ENCODE results near the gene EEF1B2.
"Not testable (repeated sequence)": the region's sequence is repeated elsewhere in the genome, so short reads cannot be mapped to it uniquely, and the experiment has no call there.

EEF1B2 gene

DNA sequence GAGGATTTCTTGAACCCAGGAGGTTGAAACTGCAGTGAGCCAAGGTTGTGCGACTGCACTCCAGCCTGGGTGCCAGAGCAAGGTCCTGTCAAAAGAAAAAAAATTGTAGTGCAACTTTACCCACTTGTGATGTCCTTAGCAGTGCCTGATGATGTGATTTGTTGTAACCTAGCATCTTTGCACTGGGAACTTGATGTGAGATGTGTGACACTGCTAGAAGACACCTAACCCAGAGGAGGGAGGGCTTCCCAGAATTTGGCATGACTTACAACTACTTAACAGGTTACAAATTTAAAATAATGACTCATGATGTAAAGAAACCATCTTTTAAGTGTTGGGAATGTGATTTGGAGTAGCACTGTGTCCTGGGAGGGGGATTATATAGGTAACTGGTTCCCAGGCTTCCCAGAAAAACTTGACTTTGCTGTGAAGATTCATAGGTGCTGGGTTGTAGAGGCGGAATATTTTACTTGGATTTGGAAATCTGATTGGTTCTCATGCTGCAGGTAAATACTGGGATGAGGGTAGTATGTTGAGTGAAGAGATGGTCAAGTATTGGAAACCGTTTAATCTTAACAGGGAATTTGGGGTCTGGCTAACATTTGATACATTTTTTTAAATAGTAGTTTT is 3.7 kb downstream of the EEF1B2 start:
- in situ Hi-C loops (cut with MboI; ENCODE audit: low sequenced_read_pairs), result no loop called here

DNA sequence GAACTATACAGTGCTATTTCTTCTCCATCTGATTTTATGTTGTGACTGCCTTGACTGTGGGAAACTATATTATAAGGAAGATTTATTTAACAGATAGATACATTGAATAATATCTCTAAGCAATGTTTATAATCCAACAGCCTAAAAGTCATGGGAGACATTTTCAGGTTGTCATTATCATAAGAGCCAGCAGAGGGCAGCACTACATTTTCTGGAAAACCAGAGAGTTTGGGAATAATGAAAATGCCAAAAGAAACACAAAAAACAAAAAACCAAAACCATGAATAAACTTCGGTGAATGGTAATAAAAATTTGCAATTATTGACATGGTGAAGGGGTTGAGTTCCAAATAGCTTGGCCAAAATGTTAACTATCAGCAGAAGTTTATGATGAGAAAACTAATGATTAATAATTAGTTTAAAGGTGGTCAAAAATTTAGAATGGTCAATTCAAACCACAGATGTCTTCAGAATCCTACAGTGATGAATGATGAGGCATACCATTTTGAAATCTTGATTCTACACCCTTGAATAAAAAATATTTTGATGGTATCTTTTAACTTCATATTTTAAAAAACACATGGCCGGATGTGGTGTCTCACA is 4.7 kb downstream of the EEF1B2 start:
- in situ Hi-C loops (cut with MboI; ENCODE audit: low sequenced_read_pairs), result no loop called here

DNA sequence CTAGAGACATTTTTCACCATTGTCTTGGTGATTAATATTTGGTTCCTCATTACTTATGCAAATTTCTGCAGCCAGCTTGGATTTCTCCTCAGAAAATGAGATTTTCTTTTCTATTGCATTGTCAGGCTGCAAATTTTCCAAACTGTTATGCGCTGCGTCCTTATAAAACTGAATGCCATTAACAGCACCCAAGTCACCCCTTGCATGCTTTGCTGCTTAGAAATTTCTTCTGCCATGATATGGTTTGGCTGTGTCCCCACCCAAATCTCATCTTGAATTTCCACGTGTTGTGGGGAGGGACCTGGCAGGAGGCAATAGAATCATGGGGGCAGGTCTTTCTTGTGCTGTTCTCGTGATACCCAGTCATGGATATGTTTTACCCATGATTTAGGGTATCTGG is 8.5 kb downstream of the EEF1B2 start:
- in situ Hi-C loops (cut with MboI; ENCODE audit: low sequenced_read_pairs), result not testable (repeated sequence)

DNA sequence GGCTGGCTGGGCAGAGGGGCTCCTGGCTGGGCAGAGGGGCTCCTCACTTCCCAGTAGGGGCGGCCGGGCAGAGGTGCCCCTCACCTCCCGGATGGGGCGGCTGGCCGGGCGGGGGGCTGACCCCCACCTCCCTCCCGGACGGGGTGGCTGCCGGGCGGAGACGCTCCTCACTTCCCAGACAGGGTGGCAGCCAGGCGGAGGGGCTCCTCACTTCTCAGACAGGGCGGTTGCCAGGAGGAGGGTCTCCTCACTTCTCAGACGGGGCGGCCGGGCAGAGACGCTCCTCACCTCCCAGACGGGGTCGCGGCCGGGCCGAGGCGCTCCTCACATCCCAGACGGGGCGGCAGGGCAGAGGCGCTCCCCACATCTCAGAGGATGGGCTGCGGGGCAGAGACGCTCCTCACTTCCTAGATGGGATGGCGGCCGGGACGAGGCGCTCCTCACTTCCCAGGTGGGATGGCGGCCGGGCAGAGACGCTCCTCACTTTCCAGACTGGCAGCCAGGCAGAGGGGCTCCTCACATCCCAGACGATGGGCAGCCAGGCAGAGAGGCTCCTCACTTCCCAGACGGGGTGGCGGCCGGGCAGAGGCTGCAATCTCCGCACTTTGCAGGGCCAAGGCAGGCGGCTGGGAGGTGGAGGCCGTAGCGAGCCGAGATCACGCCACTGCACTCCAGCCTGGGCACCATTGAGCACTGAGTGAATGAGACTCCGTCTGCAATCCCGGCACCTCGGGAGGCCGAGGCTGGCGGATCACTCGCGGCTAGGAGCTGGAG is 12.1 kb downstream of the EEF1B2 start:
- in situ Hi-C loops (cut with MboI; ENCODE audit: low sequenced_read_pairs), result not testable (repeated sequence)

DNA sequence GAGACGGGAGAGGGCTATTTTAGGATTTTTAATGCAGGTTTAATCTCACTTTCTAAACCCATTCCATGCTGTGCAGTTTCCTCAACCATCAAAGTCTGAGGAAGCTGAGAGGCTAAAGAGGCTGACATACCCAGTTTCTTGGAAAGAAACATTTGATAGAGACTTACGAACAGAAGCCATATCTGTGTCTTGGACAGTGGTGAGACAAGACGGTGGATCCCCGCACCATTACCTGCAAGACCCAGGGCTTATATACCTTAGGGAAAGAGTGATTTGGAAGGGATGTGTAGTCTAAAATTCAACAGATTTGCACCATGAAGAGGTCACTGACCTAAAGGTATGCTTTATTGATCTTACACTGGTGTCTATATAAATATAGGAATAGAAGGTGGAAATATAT is 13.5 kb downstream of the EEF1B2 start:
- in situ Hi-C loops (cut with MboI; ENCODE audit: low sequenced_read_pairs), result no loop called here

DNA sequence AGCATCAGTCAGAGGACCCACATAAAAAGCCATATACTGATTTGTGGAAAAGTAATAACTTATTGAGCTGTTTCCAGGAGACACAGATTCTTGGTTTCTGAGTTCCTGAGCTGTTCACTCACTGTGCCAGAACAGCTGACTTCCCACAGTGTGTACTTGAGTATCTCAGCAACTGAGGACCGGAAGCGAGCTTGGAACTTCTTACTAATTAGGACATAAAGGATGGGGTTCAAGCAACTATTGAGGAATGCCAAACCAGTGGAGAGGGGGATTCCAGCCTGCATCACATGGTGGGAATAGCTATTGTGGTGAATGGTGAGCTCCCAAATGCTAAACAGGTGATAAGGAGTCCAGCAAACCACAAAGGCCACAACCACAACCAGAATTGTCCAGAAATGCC is 16.4 kb downstream of the EEF1B2 start:
- in situ Hi-C loops (cut with MboI; ENCODE audit: low sequenced_read_pairs), result no loop called here

DNA sequence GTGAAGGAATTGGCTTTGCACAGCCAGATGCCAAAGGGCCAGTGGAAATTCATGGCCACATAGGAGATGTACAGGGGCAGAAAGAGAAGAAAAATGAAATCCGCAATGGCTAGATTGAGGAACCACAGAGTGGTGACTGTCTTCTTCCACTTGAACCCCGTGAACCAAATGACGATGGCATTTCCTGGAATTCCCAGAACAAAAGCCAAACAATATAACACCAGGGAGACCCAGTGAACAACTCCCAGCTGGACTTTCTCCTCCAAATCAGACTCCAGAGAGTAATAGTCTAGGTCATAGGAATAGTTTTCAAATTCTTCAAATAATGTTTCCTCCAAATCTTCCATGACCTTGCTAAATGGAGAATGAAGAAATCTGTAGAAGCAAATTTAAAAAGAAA is 17.2 kb downstream of the EEF1B2 start:
- in situ Hi-C loops (cut with MboI; ENCODE audit: low sequenced_read_pairs), result no loop called here

DNA sequence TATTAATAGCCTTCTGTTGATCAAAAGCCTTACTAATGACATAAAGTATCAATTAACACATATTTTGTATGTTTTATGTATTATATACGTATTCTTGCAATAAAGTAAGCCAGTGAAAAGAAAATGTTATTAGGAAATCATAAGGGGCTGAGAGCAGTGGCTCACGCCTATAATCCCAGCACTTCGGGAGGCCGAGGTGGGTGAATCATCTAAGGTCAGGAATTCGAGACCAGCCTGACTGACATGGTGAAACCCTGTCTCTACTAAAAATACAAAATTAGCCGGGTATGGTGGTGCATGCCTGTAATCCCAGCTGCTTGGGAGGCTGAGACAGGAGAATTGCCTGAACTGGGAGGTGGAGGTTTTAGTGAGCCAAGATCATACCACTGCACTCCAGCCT is 21.8 kb downstream of the EEF1B2 start:
- in situ Hi-C loops (cut with MboI; ENCODE audit: low sequenced_read_pairs), result not testable (repeated sequence)

DNA sequence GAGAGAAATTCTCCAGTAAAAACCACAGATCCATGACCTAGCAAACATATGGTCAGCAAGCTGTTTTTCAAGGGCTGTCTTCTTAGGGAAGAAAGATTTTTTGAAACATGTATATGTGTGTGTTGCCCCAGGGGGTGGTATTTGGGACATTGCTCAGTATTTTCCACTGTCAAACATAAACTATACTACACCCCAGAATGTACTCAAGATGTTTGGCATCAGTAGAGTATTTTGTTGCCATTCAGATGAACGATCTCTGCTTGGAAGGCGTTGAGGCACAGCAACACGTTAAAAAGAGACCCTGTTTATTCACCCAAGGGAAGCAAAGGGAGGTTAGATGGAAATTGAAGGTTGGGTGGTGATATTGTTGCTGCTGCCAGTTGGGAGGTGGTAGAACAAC is 30.0 kb downstream of the EEF1B2 start:
- in situ Hi-C loops (cut with MboI; ENCODE audit: low sequenced_read_pairs), result no loop called here

DNA sequence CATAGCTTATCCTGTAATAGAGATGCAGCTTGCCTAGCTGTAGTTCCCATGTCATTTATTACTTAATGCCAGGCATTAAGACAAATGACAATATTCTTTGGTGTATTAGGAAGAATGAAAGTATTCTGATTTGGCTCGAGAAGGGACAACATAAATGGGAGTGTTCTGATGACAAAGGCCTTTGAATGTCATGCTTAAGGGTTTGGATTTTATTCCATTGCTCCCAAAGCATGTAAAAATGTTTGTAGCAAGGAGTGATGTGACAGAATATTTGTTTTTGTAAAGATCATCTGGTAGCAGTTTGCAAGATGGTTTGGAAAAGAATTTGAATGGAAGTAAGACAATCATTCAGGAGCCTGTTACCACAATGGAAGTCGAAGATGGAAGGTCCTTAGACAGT is 30.4 kb downstream of the EEF1B2 start:
- in situ Hi-C loops (cut with MboI; ENCODE audit: low sequenced_read_pairs), result no loop called here

DNA sequence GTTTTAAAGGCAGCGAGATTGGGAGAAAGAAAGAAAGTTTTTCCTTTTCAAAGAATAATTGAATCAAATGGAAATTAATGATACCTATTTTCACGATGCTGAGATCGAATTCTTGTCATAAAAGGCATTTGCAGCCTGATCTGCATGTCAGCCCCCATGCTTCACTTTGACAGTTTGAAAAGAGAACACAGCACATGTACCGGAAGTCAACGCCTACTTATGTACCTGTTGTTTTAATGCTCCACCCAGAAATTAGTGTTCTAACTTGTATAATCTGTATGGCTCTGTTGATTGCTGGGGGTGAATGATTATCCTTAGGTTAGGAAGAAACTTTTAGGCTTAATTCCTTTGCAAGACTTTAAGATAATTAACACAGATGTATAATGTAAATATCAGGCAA is 31.0 kb downstream of the EEF1B2 start:
- in situ Hi-C loops (cut with MboI; ENCODE audit: low sequenced_read_pairs), result no loop called here

DNA sequence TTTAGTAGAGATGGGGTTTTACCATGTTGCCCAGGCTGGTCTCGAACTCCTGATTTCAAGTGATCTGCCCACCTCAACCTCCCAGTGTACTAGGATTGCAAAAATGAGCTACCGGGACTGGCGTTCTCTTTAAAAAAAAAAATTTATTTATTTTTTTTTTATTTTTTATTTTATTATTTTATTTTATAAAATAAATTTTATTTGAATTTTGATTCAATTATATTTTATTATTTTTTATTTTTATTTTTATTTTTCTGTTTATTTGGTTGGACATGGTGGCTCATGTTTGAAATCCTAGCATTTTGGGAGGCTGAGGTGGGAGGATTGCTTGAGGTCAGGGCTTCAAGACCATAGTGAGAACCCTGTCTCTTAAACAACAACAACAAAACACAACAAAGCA is 32.5 kb downstream of the EEF1B2 start:
- in situ Hi-C loops (cut with MboI; ENCODE audit: low sequenced_read_pairs), result no loop called here

DNA sequence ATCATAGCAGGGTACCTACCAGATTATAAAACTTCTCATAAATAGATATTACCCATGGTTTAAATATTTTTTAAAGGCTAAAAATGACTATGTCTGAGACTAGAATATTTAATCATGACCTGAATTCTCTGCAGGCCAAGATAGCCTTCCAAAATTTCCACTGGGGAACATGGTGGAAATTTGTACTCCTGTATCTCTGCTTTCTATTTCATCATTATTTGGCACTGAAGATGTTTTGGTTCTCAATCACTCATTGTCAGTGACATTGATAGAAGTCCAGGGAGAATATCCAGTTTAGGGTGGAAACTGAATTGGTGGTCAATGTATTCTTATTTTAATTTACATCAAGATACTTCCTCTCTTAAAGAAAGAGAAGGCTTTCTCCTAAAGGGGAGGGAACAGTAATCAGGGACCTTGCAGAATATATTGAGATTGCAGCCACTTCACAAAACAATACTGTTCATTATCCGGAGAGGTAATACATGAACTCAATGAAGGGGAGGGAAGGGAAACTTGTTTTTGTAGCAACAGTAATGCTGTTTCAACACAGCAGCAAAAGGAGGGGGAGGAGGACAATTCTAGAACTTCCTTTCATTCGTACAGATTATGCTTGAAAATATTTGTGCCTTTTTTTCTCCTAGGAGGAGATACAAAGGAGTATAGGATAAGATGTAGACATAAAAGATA is 34.1 kb downstream of the EEF1B2 start:
- in situ Hi-C loops (cut with MboI; ENCODE audit: low sequenced_read_pairs), result no loop called here

DNA sequence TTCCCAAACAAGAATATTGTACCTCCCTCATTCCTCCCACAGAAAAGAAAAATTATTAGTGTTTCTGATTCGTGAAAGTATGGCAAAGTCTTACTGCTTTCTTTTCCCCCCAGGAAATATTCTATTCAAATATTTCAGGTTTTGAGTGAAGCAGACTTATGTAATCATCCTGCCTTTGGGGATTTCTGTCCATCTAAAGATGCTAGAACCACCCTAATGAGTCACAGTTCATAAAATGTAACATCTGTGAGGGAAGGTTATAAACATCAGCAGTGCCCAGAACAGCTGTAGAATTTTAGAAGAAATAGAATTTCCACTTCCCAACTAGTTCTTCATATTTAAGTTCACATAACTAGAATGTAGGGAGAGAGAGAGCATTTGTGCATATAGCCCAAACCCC is 39.0 kb downstream of the EEF1B2 start:
- in situ Hi-C loops (cut with MboI; ENCODE audit: low sequenced_read_pairs), result no loop called here

DNA sequence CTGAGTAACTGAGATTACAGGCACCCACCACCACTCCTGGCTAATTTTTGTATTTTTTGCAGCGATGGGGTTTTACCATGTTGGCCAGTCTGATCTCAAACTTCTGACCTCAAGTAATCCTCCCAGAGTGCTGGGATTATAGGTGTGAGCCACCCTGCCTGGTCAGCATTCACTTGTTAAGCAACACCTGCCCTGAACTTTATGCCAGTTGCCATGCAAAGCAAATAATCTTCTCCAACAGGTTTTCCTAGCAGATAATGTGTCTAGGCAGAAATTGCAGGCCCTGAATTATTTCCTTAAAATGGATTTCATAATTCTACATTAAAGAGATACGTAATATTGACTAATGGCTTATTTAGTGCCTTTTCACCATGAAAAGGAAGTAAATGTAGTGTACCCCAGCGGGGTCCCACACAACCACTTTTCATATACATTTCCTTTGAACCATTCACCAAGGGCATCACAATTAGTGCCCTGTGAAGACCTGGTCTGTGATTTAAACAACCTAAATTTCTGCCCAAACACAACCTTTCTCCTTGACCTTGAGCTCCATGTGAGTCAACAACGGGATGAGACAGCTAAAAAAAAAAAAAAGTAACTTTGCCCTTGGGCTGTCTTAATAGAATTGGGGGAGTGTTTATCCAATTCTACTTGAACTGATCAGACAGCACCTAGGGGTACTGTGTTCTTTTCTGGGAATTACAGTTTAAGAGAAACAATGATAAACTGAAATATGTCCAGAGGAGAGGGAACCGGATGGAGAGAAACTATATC is 41.6 kb downstream of the EEF1B2 start:
- in situ Hi-C loops (cut with MboI; ENCODE audit: low sequenced_read_pairs), result no loop called here

DNA sequence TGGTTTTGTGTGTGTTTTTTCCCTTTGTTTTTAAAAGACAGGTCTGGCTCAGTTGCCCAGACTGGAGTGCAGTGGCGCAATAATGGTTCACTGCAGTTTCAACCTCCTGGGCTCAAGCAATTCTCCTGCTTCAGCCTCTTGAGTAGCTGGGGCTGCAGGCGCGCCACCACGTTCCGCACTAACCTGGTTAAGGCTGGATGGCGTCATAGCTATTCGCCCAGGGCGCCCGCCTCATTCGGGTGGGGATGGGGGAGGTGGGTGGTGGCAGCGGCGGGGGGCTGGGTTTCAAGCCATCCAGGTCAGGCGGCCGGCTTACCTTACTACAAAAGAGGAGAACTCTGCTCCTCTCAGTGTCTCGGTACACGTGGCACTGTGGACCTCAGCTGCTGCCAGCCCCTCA is 42.8 kb downstream of the EEF1B2 start:
- in situ Hi-C loops (cut with MboI; ENCODE audit: low sequenced_read_pairs), result no loop called here

DNA sequence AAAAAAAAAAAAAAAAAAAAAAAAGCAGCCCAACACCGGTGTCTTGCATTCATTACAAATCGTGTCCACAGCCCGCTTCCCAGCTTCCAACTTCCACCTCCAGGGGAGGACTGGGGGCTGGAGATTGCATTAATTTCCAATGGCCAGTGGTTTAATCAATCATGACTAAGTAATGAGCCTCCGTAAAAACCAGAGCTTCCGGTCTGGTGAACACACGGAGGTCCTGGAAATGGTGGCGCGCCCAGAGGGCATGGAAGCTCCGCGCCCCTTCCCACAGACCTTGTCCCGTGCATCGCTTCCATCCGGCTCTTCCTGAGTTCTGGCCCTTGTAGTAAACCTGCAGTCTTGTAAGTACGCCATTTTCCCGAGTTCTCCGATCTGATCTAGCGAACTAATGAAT is 43.6 kb downstream of the EEF1B2 start:
- in situ Hi-C loops (cut with MboI; ENCODE audit: low sequenced_read_pairs), result no loop called here

DNA sequence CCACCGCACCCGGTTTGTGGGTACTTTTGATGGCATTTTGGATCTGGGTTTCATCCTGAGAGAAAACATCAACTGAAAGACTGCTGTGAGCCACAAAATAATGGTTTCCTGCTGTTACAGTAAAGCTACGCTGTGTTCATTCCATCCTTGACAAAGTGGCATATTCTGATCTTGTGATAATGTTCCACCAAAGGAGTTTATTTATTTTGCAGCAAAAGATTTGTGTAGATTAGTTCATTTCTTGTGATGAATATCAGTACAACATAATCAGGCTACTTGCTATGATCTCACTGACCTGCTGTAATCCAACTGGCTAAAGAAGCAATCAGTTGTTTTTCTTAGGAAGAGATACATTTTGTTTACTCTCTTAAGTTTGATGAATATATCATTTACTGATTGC is 45.0 kb downstream of the EEF1B2 start:
- in situ Hi-C loops (cut with MboI; ENCODE audit: low sequenced_read_pairs), result no loop called here

DNA sequence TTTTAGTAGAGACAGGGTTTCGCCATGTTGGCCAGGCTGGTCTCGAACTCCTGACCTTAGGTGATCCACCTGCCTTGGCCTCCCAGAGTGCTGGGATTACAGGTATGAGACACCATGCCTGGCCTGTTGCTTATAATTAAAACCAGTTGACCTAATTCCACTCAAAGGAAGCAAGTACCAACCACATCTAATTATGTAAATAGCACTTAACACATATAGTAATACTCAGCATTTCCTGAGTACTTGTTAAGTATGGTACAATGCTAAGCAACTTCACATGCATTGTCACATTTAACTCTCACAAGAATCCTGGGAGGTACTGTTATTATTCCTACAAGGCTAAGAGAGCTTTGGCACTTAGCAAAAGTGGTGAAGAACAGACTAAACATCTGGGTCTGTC is 47.6 kb downstream of the EEF1B2 start:
- in situ Hi-C loops (cut with MboI; ENCODE audit: low sequenced_read_pairs), result not testable (repeated sequence)

DNA sequence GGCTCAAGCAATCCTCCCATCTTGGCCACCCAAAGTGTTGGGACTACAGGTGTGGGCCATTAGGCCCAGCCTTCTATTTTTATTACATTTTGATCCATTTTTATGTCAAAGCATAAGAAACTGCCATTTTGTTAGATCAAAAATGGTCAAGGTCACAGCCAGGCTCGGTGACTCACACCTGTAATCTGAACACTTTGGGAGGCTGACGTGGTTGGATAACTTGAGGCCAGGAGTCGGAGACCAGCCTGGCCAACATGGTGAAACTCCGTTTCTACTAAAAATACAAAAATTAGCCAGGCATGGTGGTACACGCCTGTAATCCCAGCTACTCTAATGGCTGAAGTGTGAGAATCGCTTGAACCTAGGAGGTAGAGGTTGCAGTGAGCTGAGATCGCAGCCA is 49.2 kb downstream of the EEF1B2 start:
- in situ Hi-C loops (cut with MboI; ENCODE audit: low sequenced_read_pairs), result no loop called here

DNA sequence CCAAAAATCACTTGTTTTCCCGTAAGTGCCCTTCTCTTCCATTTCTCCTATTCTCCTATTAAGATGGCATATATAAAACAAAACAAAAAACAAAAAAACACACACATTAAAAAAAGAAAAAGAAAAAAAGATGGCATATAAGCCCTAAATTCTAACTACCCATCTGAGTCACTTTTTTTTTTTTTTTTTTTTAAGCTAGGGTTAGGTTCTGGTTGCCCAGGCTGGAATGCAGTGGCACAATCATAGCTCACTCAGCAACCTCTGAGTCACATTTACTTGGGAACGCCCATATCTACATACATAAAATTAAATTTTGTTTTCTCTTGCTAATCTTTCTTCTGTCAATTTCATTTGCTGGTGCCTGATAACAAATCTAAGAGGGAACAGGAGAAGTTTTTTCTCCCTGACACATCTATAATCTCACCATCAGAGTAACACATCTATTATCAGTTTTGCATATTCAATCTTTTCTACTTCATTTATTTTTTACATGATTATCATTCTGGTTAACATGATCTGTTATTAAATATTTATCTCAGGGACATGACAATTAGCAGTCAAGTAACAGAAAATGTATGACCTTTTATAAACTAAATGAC is 52.1 kb downstream of the EEF1B2 start:
- in situ Hi-C loops (cut with MboI; ENCODE audit: low sequenced_read_pairs), result no loop called here

All from hTERT RPE-1 (cell line).